RCC 7860 (cell line): ENCODE data around the gene C4orf17.
"Not testable (repeated sequence)": the region's sequence is repeated elsewhere in the genome, so short reads cannot be mapped to it uniquely, and the experiment has no call there.

Source experiments
- DNase-seq: peaks from one replicate; pipeline ENCODE4 v3.0.0-alpha.2; 2015; ENCODE audit warnings: low spot score
- FAIRE-seq: peaks from 2 replicates; lab custom pipeline; 2012; peaks lifted over from hg19 to GRCh38; lab: Jason Lieb, UNC

C4orf17 gene

GRCh38 chr4:99510721-99511120, at the start of gene C4orf17:
TSS of gene C4orf17 (plus strand) at chr4:99511021. CDS start at chr4:99513082, 2,061 bp downstream.
- FAIRE-seq, result no peak
- no peak for DNase-seq

GRCh38 chr4:99461623-99462401, 49.0 kb upstream of the C4orf17 start:
- DNase-seq, result no peak
- no peak for FAIRE-seq

- DNase-seq (peak; percentile 56), FAIRE-seq (peak; percentile 50)
Measured at GRCh38 chr4:99462875-99463464, 47.9 kb upstream of the C4orf17 start.

DNA sequence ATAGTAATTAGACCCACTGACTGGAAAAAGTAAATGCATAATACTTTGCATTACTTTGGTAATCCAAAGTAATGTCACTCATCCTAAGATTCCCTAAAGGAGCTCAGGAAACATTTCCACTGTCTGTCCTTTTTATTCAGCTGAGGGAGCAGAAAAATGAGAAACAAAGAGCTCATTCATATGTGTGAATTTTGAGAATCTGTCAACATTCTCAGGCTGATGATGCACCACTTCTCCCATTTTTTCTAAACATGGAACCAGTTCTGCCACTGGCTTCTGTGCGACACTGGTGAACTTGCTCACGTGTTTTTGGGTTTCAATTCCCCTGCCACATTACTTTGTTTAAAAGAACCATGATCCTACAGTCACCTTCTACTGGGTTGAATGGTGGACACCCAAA, 47.3 kb upstream of the C4orf17 start:
- FAIRE-seq (no peak), DNase-seq (no peak)

- no peak for DNase-seq
- FAIRE-seq, result no peak
Measured at GRCh38 chr4:99467887-99468286, 42.9 kb upstream of the C4orf17 start.

GRCh38 chr4:99468889-99469288, 41.9 kb upstream of the C4orf17 start:
- FAIRE-seq, result no peak
- no peak for DNase-seq

DNA sequence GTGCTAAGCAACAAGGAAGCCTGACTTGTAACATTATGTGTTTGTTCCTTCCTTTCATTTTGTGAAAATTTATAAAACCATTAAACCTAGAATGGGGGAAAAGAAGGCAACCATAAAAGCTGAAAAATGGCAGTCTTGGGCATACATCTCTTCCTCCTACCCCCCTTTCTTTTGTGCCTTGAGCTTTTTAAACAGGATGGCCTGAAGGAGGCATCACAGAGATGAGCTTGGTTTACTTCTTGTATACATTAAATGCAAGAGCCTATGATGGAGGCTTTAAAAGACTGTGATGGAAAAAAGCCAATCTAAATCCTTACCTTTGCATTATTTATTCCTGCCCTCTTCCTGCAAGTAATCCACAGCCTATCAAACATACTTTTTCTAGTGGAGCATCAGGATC, 39.5 kb upstream of the C4orf17 start:
- FAIRE-seq (no peak), DNase-seq (no peak)

GRCh38 chr4:99471896-99472295, 38.9 kb upstream of the C4orf17 start:
- no peak for FAIRE-seq
- DNase-seq, result no peak

DNA sequence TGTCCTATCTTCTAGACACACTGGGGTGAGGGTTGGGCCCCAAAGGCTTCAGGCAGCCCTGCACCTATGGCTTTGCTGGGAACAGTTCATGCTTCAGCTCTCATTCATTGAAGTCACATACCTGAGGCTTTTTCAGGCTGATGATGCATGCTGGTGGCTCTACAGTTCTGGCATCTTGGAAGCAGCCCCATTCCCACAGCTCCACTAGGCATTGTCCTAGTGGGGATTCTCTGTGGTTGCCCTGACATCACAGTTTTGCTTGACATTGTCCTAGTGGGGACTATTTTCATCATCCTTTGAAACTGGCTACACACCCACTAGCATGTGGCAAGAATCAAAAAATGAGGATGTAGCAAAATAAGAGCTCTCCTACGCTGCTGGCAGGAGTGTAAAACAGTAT, 37.7 kb upstream of the C4orf17 start:
- no peak for FAIRE-seq
- no peak for DNase-seq

DNA sequence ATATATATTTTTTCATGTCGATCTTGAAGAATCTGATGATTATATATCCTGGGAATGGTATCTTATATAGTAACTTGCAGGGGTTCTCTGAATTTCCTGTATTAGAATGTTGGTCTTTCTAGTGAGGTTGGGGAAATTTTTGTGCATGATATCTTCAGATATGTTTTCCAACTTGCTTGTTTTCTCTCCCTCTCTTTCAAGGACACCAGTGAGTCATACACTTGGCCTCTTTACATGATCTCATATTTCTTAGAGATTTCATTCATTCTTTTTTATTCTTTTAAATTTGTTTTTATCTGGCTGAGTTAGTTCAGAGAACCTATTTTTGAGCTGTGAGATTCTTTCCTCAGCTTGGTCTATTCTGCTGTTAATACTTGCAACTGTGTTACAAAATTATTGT, 27.2 kb upstream of the C4orf17 start:
- no peak for DNase-seq
- no peak for FAIRE-seq

GRCh38 chr4:99485212-99485611, 25.6 kb upstream of the C4orf17 start:
- FAIRE-seq (no peak), DNase-seq (no peak)

- FAIRE-seq, result not testable (repeated sequence)
Measured at GRCh38 chr4:99486648-99487047, 24.2 kb upstream of the C4orf17 start.

DNA sequence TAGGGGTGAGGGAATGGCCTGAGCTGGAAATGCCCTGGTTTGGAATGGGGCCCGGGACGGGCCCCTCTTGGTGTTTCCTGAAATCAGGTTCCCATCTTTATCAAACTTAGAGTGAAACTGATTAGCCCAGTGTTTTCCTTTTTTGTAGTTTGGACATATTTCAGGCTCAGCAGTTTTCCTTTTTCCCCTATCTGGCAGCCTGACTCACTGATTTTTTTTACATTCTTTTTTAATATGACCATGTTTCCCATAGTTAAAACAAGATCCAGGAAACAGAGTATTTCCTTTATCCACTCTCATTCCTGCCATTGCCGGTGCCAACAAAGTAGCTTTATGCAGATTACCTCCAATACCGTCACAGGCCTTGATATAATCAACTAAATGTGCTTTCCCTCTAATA, 20.5 kb upstream of the C4orf17 start:
- no peak for FAIRE-seq

More at GRCh38 chr4:99486648-99487047, 24.2 kb upstream of the C4orf17 start:
- not testable (repeated sequence) for DNase-seq

GRCh38 chr4:99504804-99505502, 5.9 kb upstream of the C4orf17 start:
- DNase-seq, result no peak
- no peak for FAIRE-seq

More for the DNA sequence above, 20.5 kb upstream of the C4orf17 start:
- no peak for DNase-seq

DNA sequence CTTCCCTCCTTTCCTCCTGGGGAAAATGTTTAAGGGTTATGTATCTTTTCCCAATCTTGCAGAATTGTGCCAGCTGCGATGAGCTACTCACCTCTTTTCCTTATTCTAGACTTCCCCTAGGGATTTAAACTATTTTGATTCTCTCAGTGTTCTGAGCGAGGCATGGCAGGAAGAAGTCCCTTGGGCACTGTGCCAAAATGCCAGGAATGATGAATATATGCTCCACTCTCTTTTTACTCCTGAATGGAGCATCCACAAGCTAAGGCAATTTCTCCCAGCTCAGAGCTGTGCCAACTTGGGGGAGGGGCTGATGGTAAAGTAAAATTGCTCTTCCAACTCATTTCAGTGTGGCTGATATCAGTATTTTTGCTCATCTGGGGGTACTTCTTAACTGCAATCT, 4.0 kb upstream of the C4orf17 start:
- DNase-seq, result no peak
- no peak for FAIRE-seq

DNA sequence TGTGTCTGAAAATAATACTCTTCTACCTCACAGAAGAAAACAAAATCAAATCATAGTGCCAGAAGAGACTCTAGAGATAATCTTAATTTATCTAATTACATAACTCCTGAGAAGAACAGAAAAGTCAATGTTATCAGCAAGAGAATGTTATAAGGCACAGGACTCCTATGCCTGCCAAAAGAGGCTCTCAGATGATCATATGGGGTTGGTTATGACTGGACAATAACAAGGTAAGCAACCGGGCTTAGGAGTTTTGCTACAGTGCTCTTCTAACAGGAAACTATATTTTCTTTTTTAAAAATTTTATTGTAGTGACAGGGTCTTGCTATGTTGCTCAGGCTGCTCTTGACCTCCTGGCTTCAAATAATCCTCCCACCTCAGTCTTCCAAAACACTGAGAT, 3.5 kb upstream of the C4orf17 start:
- FAIRE-seq (no peak), DNase-seq (no peak)

- FAIRE-seq, result no peak
- DNase-seq, result no peak
Measured at GRCh38 chr4:99507762-99508161, 3.1 kb upstream of the C4orf17 start.

DNA sequence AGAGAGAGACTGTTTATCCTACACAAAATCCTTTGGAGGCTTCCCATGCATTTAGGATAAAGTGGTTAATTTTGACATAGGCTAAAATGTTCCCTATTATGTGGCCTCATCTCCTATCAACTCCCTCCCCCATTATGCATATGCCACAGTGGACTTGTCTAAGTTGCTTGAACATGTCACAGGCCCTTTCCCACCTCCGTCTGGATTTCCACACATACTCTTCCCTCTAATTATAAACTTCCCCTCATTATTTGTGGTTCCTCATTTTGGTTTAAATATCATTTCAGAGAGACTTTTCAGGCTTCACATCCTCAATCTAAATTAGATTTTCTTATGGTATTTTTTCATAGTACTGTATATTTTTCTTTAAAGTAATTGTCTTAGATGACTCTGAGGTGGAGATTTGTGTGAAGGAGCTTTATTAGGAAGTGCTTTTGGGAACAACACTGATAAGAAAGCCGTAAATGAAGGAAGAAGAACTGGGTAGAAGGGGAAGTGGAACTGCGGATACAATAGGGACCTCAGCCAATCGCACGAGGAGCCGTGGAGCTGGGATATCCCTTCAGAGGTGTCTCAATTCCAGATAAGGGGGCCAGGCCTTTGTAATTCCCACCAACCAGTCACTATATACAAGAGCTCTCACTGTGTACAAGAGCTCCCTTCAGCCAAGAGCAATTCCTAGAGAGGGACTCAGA, 7.9 kb downstream of the C4orf17 start:
- no peak for FAIRE-seq
- no peak for DNase-seq

- FAIRE-seq (no peak), DNase-seq (no peak)
Measured at GRCh38 chr4:99529228-99529627, 18.4 kb downstream of the C4orf17 start.

DNA sequence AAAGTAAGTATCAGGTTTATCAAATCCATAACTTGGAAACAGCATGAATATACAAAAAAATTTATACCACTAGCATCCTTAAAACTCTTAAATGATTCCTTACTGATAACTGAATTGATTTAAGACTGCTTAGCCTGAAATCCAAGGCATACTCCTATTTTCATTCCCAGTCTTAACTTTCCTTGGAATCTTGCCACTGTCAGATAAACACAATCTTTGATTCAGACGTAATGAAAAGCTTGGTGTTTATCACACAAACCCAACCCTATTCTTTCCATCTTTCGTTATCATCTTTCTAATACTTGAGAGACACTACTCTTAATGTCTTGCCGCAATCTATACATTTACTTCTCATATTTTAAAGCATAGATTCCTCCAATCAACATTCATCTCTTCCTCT, 19.1 kb downstream of the C4orf17 start:
- DNase-seq, result no peak
- no peak for FAIRE-seq

DNA sequence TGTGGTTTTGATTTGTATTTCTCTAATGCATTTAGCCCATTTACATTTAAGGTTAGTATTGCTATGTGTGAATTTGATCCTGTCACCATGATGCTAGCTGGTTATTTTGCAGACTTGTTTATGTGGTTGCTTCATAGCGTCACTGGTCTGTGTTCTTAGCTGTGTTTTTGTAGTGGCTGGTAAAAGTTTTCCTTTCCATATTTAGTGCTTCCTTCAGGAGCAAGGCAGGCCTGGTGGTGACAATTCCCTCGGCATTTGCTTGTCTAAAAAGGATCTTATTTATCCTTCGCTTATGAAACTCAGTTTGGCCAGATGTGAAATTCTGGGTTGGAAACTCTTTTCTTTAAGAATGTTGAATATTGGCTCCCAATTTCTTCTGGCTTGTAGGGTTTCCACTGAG, 23.9 kb downstream of the C4orf17 start:
- FAIRE-seq, DNase-seq: not testable (repeated sequence)
